ENCODE results near the gene PARD6G.
"Not testable (repeated sequence)": the region's sequence is repeated elsewhere in the genome, so short reads cannot be mapped to it uniquely, and the experiment has no call there.

Gene PARD6G

GRCh38 chr18:80170395-80171053 is 76.8 kb downstream of the PARD6G start:
- DNase-seq (ENCODE audit: low spot score) = no peak

DNA sequence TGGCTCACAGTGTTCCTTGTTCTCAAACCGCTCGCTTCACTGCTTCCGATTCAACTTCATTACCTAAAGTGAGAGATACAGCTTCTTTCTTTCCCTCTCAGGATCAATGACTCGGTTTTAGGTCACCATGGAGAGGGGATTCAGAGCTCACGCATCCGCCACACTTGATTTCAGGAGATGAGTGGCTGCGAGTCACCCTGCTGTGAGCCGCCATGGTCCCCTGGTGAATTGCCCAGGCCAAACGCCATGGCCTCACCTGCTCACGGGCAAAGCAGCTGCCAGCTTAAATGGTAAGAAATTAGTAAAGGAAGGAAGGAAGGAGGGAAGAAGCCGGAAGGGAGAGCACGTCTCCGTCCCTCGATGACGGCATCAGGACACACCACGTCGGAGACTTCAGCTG is 77.7 kb downstream of the PARD6G start:
- DNase-seq (ENCODE audit: low spot score) = no peak

- no peak for DNase-seq (ENCODE audit: low spot score)
Measured at GRCh38 chr18:80168982-80169381, 78.3 kb downstream of the PARD6G start.

GRCh38 chr18:80168346-80168745 is 79.0 kb downstream of the PARD6G start:
- DNase-seq (ENCODE audit: low spot score) = no peak

GRCh38 chr18:80167931-80168330 is 79.4 kb downstream of the PARD6G start:
- DNase-seq (ENCODE audit: low spot score) = no peak

DNA sequence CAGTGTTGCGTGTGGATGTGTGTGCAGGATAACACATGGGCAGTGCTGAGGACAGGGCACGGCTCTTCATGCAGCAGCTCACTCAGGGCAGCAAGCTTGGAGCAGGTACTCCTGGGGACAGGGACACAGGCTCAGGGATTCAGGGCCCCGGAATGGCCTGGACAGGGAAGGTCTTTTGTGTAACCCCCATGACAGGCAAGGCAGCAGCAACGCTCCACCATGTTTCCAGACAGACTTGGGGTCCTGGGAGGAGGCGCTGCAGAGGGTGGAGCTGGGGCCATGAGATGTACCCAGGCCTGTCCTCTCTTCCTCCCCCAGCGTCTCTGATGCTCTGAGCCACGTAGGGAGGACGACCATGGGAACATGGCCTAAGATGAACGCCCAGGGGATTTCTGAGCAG is 80.0 kb downstream of the PARD6G start:
- DNase-seq (ENCODE audit: low spot score) = no peak

DNA sequence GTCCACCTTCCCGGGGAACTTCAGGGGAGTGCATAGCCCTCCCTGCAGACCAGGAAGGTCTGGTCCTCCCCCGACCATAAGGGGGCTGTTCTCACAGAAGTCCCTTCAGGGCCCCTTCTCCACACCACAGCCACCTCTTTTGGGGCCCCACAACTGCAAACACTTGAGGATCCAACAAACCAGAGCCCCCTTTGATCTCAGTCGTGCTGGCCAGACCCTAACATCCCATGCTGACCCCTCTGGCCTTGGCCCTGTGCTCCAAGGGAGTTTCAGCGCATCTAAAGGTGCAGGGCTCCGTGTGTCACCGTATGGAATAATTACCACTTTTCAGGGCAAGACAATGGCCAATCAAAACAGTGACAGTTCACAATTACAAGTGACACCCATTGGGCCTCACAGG is 80.6 kb downstream of the PARD6G start:
- no peak for DNase-seq (ENCODE audit: low spot score)

DNA sequence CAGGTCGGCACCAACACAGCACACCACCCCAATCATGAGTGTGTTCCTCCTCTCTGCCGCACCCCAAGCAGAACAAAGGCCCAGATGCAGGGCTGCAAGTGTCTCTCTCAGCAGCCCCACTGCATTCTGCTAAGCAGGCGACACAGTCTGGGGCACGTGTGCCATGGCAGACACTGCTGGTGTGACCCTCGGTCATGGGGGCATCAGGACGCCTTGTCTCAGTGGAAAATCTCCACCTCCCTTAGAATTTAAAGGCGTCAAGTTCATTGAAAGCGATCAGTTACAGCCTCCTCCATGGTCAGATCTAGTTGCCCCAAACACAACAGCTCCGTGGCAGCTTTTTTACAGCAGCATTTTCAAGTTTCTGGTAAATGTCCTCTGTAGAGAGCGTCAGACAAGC is 81.1 kb downstream of the PARD6G start:
- DNase-seq (ENCODE audit: low spot score) = no peak

DNA sequence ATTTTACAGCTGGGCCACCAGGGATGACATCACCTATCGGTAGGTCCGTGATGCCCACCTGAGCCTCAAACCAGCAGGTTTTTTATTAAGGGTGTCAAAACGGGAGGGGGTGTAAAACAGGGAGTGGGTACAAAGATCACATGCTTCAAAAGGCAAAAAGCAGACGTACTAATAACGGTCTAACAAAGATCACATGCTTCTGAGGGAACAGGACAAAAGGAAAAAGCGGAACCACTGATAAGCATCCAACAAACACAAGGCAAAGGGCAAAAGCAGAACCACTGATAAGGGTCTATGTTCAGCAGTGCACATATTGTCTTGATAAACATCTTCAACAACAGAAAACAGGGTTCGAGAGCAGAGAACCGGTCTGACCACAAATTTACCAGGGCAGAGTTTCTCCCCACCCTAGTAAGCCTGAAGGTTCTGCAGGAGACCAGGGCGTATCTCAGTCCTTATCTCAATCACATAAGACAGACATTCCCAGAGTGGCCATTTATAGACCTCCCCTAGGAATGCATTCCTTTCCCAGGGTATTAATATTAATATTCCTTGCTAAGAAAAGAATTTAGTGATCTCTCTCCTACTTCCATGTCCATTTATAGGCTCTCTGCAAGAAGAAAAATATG is 82.5 kb downstream of the PARD6G start:
- not testable (repeated sequence) for DNase-seq (ENCODE audit: low spot score)

- DNase-seq (ENCODE audit: low spot score) = no peak
Measured at GRCh38 chr18:80163183-80163582, 84.1 kb downstream of the PARD6G start.

- DNase-seq (ENCODE audit: low spot score) = no peak
Measured at GRCh38 chr18:80161781-80162417, 85.4 kb downstream of the PARD6G start.

- no peak for DNase-seq (ENCODE audit: low spot score)
Measured at GRCh38 chr18:80159713-80160636, 87.3 kb downstream of the PARD6G start.

- no peak for DNase-seq (ENCODE audit: low spot score)
Measured at GRCh38 chr18:80158365-80158764, 88.9 kb downstream of the PARD6G start.

DNA sequence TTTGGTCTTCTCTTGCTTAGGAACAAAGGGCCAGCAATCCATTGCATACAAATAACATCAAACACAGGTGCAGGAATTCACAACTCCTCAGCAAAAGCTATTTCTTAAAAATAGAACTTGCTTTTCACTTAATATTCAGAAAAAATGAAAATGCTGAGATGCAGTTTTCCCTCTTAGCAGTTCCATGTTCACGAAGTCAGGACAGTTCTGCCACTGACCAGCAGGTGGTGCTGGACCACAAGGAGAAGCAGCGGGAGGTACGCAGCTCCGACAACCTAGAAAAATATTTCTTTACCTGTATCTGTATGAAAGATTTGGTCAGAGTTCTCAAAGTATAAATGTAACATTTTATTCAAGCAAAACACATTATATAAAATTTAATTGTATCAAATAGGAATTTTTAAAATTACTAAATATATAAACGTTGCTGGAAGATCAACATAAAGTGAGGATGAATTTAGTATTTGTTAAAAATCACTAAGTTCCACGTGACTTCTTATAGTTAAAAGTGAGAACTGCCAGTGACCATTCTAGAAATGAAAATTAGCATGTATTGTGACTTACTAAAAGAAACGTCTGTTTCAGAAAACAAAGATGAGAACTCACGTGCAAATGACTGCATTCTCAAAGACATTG is 89.5 kb downstream of the PARD6G start:
- DNase-seq (ENCODE audit: low spot score) = peak; percentile 40

GRCh38 chr18:80154293-80154692 is 93.0 kb downstream of the PARD6G start:
- DNase-seq (ENCODE audit: low spot score) = no peak

- DNase-seq (ENCODE audit: low spot score) = no peak
Measured at GRCh38 chr18:80149667-80150066, 97.6 kb downstream of the PARD6G start.

DNA sequence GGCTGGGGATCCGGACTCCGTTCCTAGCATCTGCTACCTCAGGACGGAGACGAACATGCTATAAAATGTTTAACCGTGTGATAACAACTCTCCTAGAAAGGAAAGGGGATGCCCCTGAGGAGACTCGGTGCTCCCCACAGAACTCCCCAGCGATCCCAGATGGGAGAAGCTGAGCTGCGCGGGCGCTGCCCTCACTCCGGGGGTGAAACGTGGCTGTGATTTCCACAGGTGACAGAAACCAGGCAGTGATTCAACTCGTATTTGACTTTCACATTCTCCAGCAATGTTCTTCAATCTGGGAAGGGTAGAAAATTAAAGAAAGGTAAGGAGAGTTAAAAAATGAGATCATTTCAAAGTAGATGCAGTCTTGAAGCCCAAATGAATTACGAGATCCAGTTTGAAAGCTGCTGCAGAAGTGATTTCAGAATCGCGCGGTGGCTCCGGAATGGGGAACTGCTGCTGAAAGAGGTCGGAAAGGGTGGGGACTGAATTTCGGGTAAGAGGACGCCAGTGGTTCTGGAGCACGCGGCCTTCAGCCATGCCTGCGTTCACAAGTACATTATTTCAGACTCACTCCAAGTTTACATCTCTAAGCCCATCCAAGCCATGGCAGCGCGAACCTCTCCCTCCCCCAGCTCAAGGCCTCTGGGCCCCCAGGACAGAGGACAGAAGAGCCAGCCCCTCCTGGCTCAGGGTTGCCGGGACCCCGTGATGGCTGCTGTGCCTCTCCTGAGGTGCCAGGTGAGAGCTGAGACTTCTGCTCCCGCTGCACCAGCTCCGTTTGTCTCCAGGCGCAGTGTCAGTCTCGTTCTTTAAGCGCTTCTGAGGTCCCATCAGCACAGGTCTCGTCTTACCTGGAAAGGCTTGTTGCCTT is 98.8 kb downstream of the PARD6G start:
- no peak for DNase-seq (ENCODE audit: low spot score)

DNA sequence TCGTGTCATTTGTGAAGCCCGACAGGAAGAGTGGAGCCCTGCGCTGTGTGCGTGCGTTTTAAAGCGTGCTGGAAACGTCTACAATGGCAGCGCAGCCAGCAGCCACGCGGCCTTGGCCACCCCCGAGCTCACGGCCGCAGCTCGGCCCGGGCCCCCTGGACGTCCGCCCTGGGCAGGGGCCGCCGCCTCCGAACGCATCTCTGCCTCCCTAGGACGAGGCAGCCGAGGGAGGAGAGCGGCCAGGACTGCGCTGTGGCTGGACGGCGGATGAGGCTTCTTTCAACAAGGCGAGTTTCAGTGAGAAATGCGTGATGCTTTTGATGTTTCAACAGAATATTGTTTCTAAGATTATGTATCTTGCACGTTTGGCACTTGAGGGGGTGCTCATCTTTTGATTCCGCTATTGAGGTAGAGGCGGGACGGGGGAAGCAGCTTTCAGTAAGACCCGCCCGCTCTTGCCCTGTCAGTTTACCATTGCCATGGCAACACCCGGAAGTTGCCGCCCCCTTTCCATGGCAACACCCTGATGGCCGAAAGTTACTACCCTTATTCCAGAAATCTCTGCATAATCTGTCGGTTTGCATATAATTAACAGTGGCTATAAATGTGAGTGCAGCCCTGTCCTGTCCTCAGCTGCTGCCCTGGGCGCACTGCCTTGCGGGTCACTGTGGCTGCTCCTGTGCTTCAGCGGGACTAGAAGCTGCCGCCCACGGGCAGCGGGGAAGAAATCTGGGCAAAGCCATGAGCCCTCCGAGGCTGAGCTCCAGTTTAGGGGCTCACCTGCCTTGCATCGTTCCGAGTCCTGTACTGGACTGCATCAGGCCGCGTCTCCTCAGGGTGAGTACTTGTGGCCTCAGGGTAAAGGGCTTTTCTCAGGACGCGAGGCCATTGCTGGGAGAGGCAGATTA is 99.6 kb downstream of the PARD6G start:
- DNase-seq (ENCODE audit: low spot score) = no peak

GRCh38 chr18:80147037-80147417 is 100.3 kb downstream of the PARD6G start:
- no peak for DNase-seq (ENCODE audit: low spot score)
